A549 treated with dexamethasone at 1 μM for 4 hours (cell line): ENCODE results near the gene DUOX1. TPM values are rescaled to one million over a fixed set of nuclear protein-coding genes. Genes with fewer than 3 reads are reported as not detected.

Source experiments
- total RNA-seq: library from RNA; stranded (reverse); fragments of 200-300 nt; extraction: Qiagen RNA extraction; gene quantifications from 5 replicates; pipeline ENCODE4 v1.2.3, GENCODE V29; 2022

The DUOX1 gene
- total RNA-seq = 0.02 to 0.04 TPM in 2 of 5 replicates, not detected in the others

GRCh38 chr15:45129651-45130129, at the start of gene DUOX1, which contains the start of gene DUOXA1:
DUOX1 (plus strand) TSS chr15:45129994; CDS start chr15:45131967, 1,973 bp downstream.
DUOXA1 (minus strand) TSS chr15:45129879; CDS start chr15:45123014, 6,865 bp downstream.

DNA sequence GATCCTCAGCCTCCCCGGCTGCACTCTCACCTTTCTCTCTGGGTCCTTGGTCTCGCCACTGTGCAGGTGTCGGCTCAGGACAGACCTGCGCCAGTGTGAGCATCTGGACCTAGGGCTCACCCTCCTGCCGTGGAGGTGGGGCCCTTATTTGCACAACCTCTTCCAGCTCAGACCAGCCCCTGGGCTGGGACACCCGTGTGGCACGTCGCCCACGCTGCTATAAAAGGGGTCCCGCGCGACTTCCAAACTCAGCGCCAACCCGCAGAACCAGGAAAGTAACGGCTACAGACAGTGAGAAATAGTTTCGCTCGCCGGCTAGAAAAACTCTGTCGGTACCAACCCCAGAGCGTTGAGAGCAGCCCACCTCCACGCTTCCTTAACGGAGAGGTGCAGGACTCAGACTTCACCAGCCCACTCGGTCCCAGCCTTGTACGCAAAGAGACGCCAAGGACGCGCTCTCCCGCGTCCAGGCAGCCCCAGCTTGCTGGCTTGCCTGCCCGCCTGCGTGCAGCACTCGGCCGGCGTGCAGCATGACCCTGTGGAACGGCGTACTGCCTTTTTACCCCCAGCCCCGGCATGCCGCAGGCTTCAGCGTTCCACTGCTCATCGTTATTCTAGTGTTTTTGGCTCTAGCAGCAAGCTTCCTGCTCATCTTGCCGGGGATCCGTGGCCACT, 15.6 kb upstream of the DUOX1 start, which contains the start of the genes DUOX2 and DUOXA2:
Gene DUOX2, minus strand, starts transcription at position 97 of the 675 bp plus-strand sequence. CDS start 761 bp downstream, outside the sequence.
Gene DUOXA2, plus strand, starts transcription at position 251 of the 675 bp plus-strand sequence. Its CDS starts 280 bp downstream, at position 531.

GRCh38 chr15:45187894-45188830, 58.4 kb downstream of the DUOX1 start, which contains the start of gene SHF:
SHF (minus strand) TSS chr15:45187966; CDS start chr15:45187951, 15 bp downstream.

Other genes with a start within 250 kb of the DUOX1 start
- not detected in 5 replicates for gene TERB2, start 173.3 kb upstream of the DUOX1 start, total RNA-seq
- gene SORD, start 106.8 kb upstream of the DUOX1 start, total RNA-seq = 28.4 to 35.3 TPM (median 32.1 TPM) in 5 replicates
- gene DUOX2, start 15.8 kb upstream of the DUOX1 start, total RNA-seq = 0.03 to 0.05 TPM (median 0.04 TPM) in 4 of 5 replicates, not detected in the other
- gene DUOXA2, start 15.7 kb upstream of the DUOX1 start, total RNA-seq = not detected in 5 replicates
- 0.03 to 0.27 TPM (median 0.08 TPM) in 5 replicates for gene DUOXA1, start 115 bp upstream of the DUOX1 start, total RNA-seq
- gene SHF, start 58.0 kb downstream of the DUOX1 start, total RNA-seq = 0.28 to 0.66 TPM (median 0.56 TPM) in 5 replicates
- gene SLC28A2, start 122.2 kb downstream of the DUOX1 start, total RNA-seq = not detected in 5 replicates
- gene GATM, start 248.6 kb downstream of the DUOX1 start, total RNA-seq = 2.0 to 2.8 TPM (median 2.3 TPM) in 5 replicates